Prostate gland (tissue), 2 donors: Measurements from ENCODE around the gene CAT. TPM values are rescaled to one million over a fixed set of nuclear protein-coding genes. Genes with fewer than 3 reads are reported as not detected.

Source experiments
- DNase-seq: peaks from one replicate; pipeline ENCODE4 v3.0.0-alpha.2; 2019; ENCODE audit warnings: low spot score
- H3K27ac ChIP-seq, 2 donors: fragments of 200-600 bp; sonication (generic); 2 replicates each; pipeline ENCODE4 v1.5.1; 2017 to 2019
- H3K27me3 ChIP-seq: fragments of 200-600 bp; sonication (generic); replicated peaks from 2 replicates; pipeline ENCODE4 v1.5.1; 2019; ENCODE audit not compliant: insufficient read depth
- H3K36me3 ChIP-seq, 2 donors: fragments of 200-600 bp; sonication (generic); 1 replicate in 1 of 2; 2 replicates in 1 of 2; pipeline versions ENCODE4 v1.5.1 to v1.8.1; 2017 to 2019
- H3K4me1 ChIP-seq: fragments of 200-600 bp; sonication (generic); replicated peaks from 2 replicates; pipeline ENCODE4 v1.5.1; 2019
- H3K4me3 ChIP-seq, 2 donors: fragments of 200-600 bp; sonication (generic); 2 replicates each; pipeline ENCODE4 v1.5.1; 2017 to 2019
- H3K9me3 ChIP-seq: fragments of 200-600 bp; sonication (generic); 2 replicates; pipeline ENCODE4 v1.5.1; 2017
- CTCF ChIP-seq, 4 experiments: fragments of 200-600 bp in 2 of 4; fragments of 450-650 bp in 2 of 4; sonication (generic) in 2 of 4; IDR thresholded peaks; 1 replicate in 3 of 4; 2 replicates in 1 of 4; pipeline ENCODE4 v1.5.1; 2016 to 2019; ENCODE audit warnings: antibody characterized with exemption in 4 of 4, mild to moderate bottlenecking in 2 of 4, moderate library complexity in 2 of 4
- POLR2A ChIP-seq: fragments of 450-650 bp; IDR thresholded peaks from one replicate; pipeline ENCODE4 v1.6.1; 2016; ENCODE audit warnings: antibody characterized with exemption, mild to moderate bottlenecking
- POLR2AphosphoS5 ChIP-seq: sonication (generic); formaldehyde crosslinking; IDR thresholded peaks from one replicate; pipeline ENCODE4 v1.6.1; 2017; ENCODE audit warnings: antibody characterized with exemption
- WGBS: methylation state at CpG from one replicate; pipeline ENCODE4 v1.1.5; 2018; 5-methylcytosine and 5-hydroxymethylcytosine counted together
- intact Hi-C: fragments of 100-400 bp; cut with DNase I; formaldehyde crosslinking; loops from one replicate; pipeline ENCODE4 v1.14.2; 2022
- total RNA-seq, 2 donors: library from RNA; depleted of rRNA; stranded (reverse); fragments of >200 nt; gene quantifications; one replicate each; pipeline ENCODE4 v1.1.0, GENCODE V29; 2016

The CAT gene
- total RNA-seq, 2 donors from 2014 or later = 67.3 to 167 TPM

- intact Hi-C loops = loop anchor here (10.0 kb wide), 1 partner anchor 500 kb away; no protein-coding TSS in a partner anchor
- Histone ChIP-seq H3K4me3 (no peak overlapping the region), H3K27me3 (no peaks in the 10 kb centered on the region), H3K36me3 (no peaks in the 10 kb centered on the region), H3K4me1 (no peaks in the 10 kb centered on the region), H3K9me3 (no peaks in the 10 kb centered on the region), H3K27ac (peak overlapping the region; percentile 8 to 48)
- WGBS = 87% methylated on average over 12 of the region's 12 CpGs
- no peak for TF ChIP-seq POLR2AphosphoS5
- TF ChIP-seq CTCF (IDR thresholded peaks at IDR 0.05) = no peak
- TF ChIP-seq POLR2A = no peak
- DNase-seq = no peak
These were observed 56.5 kb downstream of the CAT start for GRCh38 chr11:34495239-34495723.

GRCh38 chr11:34495724-34496377, 57.1 kb downstream of the CAT start:
- no peak for DNase-seq
- Histone ChIP-seq H3K27ac (peak overlapping the region in 1 of 2 donors; percentile 48), H3K36me3 (no peaks in the 10 kb centered on the region), H3K9me3 (no peaks in the 10 kb centered on the region), H3K4me1 (no peaks in the 10 kb centered on the region), H3K27me3 (no peaks in the 10 kb centered on the region), H3K4me3 (no peak overlapping the region)
- TF ChIP-seq CTCF (IDR thresholded peaks at IDR 0.05) = no peak
- no peak for TF ChIP-seq POLR2A
- no peak for TF ChIP-seq POLR2AphosphoS5
- 32% methylated on average over 26 of the region's 26 CpGs for WGBS
- intact Hi-C loops = loop anchor here (10.0 kb wide), 1 partner anchor 501 kb away; no protein-coding TSS in a partner anchor

- no peaks in the 10 kb centered on the region for H3K36me3 ChIP-seq
- WGBS = 67% methylated on average over 3 of the region's 3 CpGs
- intact Hi-C loops = loop anchor here (5.0 to 10.0 kb wide), 2 partner anchors 397 to 505 kb away; no protein-coding TSS in a partner anchor
These were observed 61.2 kb downstream of the CAT start for GRCh38 chr11:34499719-34500500.

GRCh38 chr11:34501500-34501899, 62.8 kb downstream of the CAT start:
- Histone ChIP-seq H3K36me3 (no peaks in the 10 kb centered on the region), H3K27ac (no peak overlapping the region), H3K9me3 (no peaks in the 10 kb centered on the region), H3K27me3 (no peaks in the 10 kb centered on the region), H3K4me1 (no peaks in the 10 kb centered on the region), H3K4me3 (no peak overlapping the region)
- DNase-seq = no peak
- no peak for TF ChIP-seq CTCF (IDR thresholded peaks at IDR 0.05)
- TF ChIP-seq POLR2AphosphoS5 = peak; percentile 12
- WGBS = 52% methylated on average over 4 of the region's 4 CpGs
- intact Hi-C loops = loop anchor here (5.0 kb wide), 1 partner anchor 396 kb away; no protein-coding TSS in a partner anchor

More at GRCh38 chr11:34499719-34500500, 61.2 kb downstream of the CAT start:
- TF ChIP-seq POLR2A = no peak
- TF ChIP-seq POLR2AphosphoS5 = no peak
- no peak for TF ChIP-seq CTCF (IDR thresholded peaks at IDR 0.05)
- Histone ChIP-seq H3K9me3 (no peaks in the 10 kb centered on the region), H3K4me1 (no peaks in the 10 kb centered on the region), H3K27ac (no peak overlapping the region), H3K27me3 (no peaks in the 10 kb centered on the region), H3K4me3 (no peak overlapping the region)
- DNase-seq = no peak
